Endothelial cell (in vitro differentiated cells): ENCODE data around the gene CCNYL1. TPM values are rescaled to one million over a fixed set of nuclear protein-coding genes. Genes with fewer than 3 reads are reported as not detected.
"Not testable (repeated sequence)": the region's sequence is repeated elsewhere in the genome, so short reads cannot be mapped to it uniquely, and the experiment has no call there.

Experiments
- DNase-seq: peaks from one replicate; pipeline ENCODE4 v3.0.0; 2021; ENCODE audit warnings: low spot score
- H3K27ac Mint-ChIP-seq: one replicate; pipeline ENCODE4 v1.8.0; 2021; ENCODE audit warnings: mixed read lengths, inconsistent platforms; ENCODE audit not compliant: unreplicated experiment
- H3K27me3 Mint-ChIP-seq: one replicate; pipeline ENCODE4 v1.8.0; 2021; ENCODE audit warnings: mild to moderate bottlenecking, moderate library complexity, mixed read lengths, inconsistent platforms; ENCODE audit not compliant: unreplicated experiment
- H3K36me3 Mint-ChIP-seq: one replicate; pipeline ENCODE4 v1.8.0; 2021; ENCODE audit warnings: mild to moderate bottlenecking, low read depth, mixed read lengths, inconsistent platforms; ENCODE audit not compliant: unreplicated experiment
- H3K4me1 Mint-ChIP-seq: one replicate; pipeline ENCODE4 v1.8.0; 2021; ENCODE audit warnings: mild to moderate bottlenecking, mixed read lengths, inconsistent platforms; ENCODE audit not compliant: unreplicated experiment
- H3K4me3 Mint-ChIP-seq: one replicate; pipeline ENCODE4 v1.8.0; 2021; ENCODE audit warnings: mild to moderate bottlenecking, mixed read lengths, inconsistent platforms; ENCODE audit not compliant: unreplicated experiment
- H3K9me3 Mint-ChIP-seq: one replicate; pipeline ENCODE4 v1.8.0; 2021; ENCODE audit warnings: mixed read lengths, inconsistent platforms; ENCODE audit not compliant: unreplicated experiment
- total RNA-seq: library from RNA; stranded (reverse); fragmentation: NEBNext Ultra II Directional; extraction: Animal tissue kit (Norgen Biotek cat#: 25700); gene quantifications from one replicate; pipeline ENCODE4 v1.2.1, GENCODE V29; 2021; ENCODE audit not compliant: unreplicated experiment
- TF ChIP-seq, protein P1 (sequence below): fragments of 200-600 bp; sonication (generic); IDR thresholded peaks from one replicate; pipeline ENCODE4 v1.5.0; 2021; ENCODE audit warnings: antibody characterized with exemption; ENCODE audit not compliant: unreplicated experiment

CCNYL1 gene
- total RNA-seq, 1 donor from 2014 or later: 75.5 TPM

DNA sequence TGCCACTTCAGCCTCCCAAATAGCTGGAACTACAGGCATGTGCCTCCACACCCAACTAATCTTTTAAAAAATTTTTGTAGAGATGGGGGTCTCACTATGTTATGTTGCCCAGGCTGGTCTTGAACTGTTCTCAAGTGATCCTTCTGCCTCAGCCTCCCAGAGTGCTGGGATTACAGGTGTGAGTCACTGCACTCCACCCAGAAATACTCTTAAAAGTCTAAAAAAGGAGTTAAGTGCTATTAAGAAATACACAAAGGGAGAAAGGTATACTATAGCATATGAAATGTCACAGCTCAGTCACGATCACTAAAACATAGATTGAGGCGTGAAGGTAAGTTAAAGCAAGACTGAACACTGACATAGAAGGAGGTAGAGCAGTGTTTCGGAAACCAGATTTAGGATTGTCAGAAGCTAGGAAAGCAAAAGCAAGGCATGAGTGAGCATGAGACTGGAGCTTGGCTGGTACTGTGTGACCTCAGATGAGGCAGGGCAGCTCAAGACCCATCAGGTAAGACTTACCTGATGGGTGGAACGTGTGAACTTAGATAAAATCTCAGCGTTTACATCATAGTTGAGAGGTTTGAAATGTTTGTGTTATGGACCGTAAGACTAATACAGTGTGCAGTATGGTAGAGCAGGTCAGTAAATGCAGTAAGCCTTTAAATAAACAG, 9.2 kb downstream of the CCNYL1 start:
- Mint-ChIP-seq H3K4me3 (no peak overlapping the region), H3K4me1 (peaks cover 4% of the 10 kb centered on the region), H3K36me3 (peaks cover 6% of the 10 kb centered on the region), H3K9me3 (no peaks in the 10 kb centered on the region), H3K27me3 (no peaks in the 10 kb centered on the region), H3K27ac (no peak overlapping the region)
- no peak for DNase-seq
- TF ChIP-seq, protein P1, sequence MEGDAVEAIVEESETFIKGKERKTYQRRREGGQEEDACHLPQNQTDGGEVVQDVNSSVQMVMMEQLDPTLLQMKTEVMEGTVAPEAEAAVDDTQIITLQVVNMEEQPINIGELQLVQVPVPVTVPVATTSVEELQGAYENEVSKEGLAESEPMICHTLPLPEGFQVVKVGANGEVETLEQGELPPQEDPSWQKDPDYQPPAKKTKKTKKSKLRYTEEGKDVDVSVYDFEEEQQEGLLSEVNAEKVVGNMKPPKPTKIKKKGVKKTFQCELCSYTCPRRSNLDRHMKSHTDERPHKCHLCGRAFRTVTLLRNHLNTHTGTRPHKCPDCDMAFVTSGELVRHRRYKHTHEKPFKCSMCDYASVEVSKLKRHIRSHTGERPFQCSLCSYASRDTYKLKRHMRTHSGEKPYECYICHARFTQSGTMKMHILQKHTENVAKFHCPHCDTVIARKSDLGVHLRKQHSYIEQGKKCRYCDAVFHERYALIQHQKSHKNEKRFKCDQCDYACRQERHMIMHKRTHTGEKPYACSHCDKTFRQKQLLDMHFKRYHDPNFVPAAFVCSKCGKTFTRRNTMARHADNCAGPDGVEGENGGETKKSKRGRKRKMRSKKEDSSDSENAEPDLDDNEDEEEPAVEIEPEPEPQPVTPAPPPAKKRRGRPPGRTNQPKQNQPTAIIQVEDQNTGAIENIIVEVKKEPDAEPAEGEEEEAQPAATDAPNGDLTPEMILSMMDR: no peak

DNA sequence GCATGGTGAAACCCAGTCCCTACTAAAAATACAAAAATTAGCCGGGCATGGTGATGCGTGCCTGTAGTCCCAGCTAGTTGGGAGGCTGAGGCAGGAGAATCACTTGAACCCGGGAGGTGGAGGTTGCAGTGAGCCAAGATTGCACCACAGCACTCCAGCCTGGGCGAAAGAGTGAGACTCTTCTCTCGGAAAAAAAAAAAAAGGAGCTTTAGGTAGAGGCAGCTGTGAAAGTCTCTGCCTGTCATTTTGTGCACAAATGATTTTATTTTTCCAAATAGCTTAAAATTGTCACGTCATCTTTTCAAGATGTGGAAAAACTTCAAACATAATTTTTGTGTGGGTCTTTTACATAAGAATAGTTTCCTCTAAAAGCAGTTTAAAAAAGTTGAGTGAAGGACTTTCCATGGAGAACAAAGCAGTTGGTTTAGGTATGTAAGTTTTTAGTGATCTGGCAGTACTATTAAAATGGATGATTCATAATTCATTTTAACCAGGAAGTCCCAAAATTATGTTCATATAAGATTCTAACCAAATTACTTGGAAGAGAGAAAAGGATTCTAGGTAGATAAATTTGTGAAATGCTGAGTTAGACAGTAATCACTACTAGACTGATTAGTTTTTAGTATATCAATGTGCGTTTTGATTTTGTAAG, 11.5 kb downstream of the CCNYL1 start:
- Mint-ChIP-seq H3K27ac (no peak overlapping the region), H3K4me3 (no peak overlapping the region), H3K4me1 (no peaks in the 10 kb centered on the region), H3K9me3 (no peaks in the 10 kb centered on the region), H3K27me3 (no peaks in the 10 kb centered on the region), H3K36me3 (peaks cover 8% of the 10 kb centered on the region)
- TF ChIP-seq, protein P1: no peak
- no peak for DNase-seq

DNA sequence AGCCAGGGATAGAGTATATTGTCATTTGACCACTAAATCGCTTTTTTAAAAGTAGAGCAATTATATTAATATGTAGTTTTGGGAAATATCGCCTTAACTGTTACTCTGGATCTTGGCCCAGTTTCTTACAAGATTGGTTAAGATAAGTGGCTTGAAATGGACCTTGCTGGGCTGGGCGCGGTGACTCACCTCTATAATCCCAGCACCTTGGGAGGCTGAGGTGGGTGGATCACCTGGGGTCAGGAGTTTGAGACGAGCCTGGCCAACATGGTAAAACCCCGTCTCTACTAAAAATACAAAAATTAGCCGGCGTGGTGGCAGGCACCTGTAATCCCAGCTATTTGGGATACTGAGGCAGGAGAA, 12.0 kb downstream of the CCNYL1 start:
- not testable (repeated sequence) for H3K4me1 Mint-ChIP-seq, H3K27me3 Mint-ChIP-seq, H3K9me3 Mint-ChIP-seq, H3K4me3 Mint-ChIP-seq, H3K27ac Mint-ChIP-seq, DNase-seq, H3K36me3 Mint-ChIP-seq

DNA sequence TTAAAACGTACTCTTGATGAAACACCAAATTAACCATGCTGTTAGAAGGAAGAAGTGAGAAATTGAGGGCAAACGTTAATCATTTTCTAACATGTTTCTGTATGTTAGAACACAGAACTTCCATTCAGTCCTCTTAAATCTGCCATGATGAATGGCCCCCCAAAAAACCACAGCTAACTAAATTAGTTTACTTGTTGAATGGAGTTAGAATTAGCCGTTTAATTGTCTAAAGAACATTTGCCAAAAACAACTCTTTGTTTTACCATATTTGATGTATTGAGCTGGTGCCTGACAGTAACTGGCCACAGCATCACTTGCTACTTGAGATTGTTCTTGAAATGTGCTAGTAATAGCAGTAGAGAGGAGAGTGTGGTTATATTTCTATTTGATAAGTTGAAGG, 12.7 kb downstream of the CCNYL1 start:
- no peaks in the 10 kb centered on the region for H3K9me3 Mint-ChIP-seq
- no peak overlapping the region for H3K4me3 Mint-ChIP-seq
- DNase-seq: no peak
- no peaks in the 10 kb centered on the region for H3K27me3 Mint-ChIP-seq
- no peak overlapping the region for H3K27ac Mint-ChIP-seq
- TF ChIP-seq, protein P1: no peak
- H3K4me1 Mint-ChIP-seq: no peaks in the 10 kb centered on the region
- peaks cover 11% of the 10 kb centered on the region for H3K36me3 Mint-ChIP-seq

DNA sequence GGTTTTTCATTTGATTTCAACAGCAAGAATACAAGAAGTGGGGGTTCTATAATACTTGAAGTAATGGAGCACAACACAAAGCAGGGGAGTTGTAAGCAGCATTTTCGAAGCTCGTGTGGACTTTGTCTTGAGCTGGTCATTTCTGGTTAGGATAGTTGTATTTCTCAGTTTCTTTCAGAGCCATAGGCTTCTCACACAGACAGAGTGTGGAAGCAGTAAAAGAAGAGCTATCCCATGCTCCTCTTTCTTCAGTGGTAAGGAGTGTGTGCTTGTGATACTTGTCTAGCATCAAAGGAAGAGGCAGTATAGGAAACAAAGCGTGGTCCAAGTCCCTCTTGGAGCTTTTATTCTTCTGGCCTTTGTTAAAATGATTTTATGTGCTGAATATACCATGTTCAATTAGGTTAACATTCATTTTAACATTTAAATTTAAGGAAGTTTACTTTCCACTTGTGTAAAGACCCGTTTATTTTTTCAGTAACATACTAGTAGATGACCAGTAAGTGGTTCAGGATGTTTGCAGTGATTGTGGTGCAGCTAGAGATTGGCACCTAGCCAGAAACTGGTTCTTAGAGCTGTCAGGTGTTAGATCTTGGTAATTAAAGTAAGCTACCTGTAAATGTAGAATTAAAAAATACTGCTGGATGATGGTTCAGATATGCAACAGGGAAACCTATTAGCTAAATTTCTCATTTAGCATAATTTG, 14.6 kb downstream of the CCNYL1 start:
- no peaks in the 10 kb centered on the region for H3K9me3 Mint-ChIP-seq
- peaks cover 5% of the 10 kb centered on the region for H3K4me1 Mint-ChIP-seq
- TF ChIP-seq, protein P1: no peak
- H3K36me3 Mint-ChIP-seq: peaks cover 15% of the 10 kb centered on the region
- no peaks in the 10 kb centered on the region for H3K27me3 Mint-ChIP-seq
- no peak overlapping the region for H3K27ac Mint-ChIP-seq
- no peak for DNase-seq
- H3K4me3 Mint-ChIP-seq: no peak overlapping the region
